ENCODE data around the gene PYY.
A peak's percentile ranks its signal among the peaks of the same experiment; 100 is the strongest.

The PYY gene

DNA sequence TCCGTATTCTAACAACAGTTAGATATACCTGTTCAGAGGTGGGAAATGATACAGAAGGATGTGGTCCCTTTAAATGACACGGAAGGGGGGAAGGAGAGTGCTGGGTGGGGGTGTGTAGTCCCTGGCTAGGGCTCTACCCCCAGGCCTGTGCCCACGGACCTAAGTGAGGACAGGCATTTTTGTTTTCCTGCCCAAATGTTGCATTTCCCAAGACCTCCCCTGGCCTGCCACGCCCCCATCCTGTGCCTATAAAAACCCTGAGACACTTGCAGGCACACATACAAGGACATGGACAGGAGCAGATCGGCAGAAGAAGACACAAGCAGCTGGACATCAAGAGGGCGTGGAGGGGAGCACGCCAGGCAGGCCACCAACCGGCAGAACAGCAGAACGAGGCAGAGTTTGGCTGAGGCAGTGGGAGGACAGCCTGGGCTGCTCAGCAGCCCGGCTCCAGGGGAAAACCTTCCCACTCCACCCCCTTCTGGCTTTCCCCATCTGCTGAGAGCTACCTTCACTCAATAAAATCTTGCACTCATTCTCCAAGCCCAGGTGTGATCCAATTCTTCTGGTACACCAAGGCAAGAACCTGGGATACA lies 33.1 kb downstream of the PYY start:
- no peak for TF ChIP-seq POU2F2 (IDR thresholded peaks at IDR 0.05; ENCODE audit: low read depth, low read length)
- no peak for TF ChIP-seq POLR2A (IDR thresholded peaks at IDR 0.05; ENCODE audit: low read depth, low read length)
- TF ChIP-seq TAF1 (IDR thresholded peaks at IDR 0.05; ENCODE audit: low read depth, low read length), result no peak
- no peak for TF ChIP-seq PAX5 (IDR thresholded peaks at IDR 0.05; ENCODE audit: insufficient read depth, low read length, severe bottlenecking)
- TF ChIP-seq SPI1 (IDR thresholded peaks at IDR 0.05; ENCODE audit: low read depth, low read length), result no peak
- TF ChIP-seq POLR2AphosphoS5 (IDR thresholded peaks at IDR 0.05; ENCODE audit: low read depth, low read length), result no peak
- no peak for DNase-seq (ENCODE audit: insufficient read length, low spot score)
- FAIRE-seq, result no peak

DNA sequence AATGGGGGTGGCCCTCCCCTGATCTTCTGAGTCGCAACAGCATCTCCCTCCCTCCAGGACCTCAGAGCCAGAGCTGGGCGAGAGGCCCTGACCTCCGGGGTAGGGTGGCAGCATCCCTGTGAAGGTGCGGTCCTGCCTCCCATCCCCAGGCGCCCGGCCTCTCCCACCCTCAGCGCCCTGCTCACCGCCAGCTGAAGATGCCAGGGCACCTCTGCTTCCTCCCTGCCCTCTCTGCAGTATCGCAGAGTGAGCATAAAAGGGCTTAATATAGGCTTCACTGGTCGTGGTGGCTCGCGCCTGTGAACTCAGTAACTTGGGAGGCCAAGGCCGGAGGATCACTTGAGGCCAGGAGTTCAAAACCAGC lies 35.7 kb downstream of the PYY start:
- DNase-seq (ENCODE audit: insufficient read length, low spot score) (no peak), FAIRE-seq (no peak)
- TF ChIP-seq SPI1 (IDR thresholded peaks at IDR 0.05; ENCODE audit: low read depth, low read length) (no peak), POLR2A (IDR thresholded peaks at IDR 0.05; ENCODE audit: low read depth, low read length) (no peak), POU2F2 (IDR thresholded peaks at IDR 0.05; ENCODE audit: low read depth, low read length) (no peak), TAF1 (IDR thresholded peaks at IDR 0.05; ENCODE audit: low read depth, low read length) (no peak), PAX5 (IDR thresholded peaks at IDR 0.05; ENCODE audit: insufficient read depth, low read length, severe bottlenecking) (no peak), POLR2AphosphoS5 (IDR thresholded peaks at IDR 0.05; ENCODE audit: low read depth, low read length) (no peak)

DNA sequence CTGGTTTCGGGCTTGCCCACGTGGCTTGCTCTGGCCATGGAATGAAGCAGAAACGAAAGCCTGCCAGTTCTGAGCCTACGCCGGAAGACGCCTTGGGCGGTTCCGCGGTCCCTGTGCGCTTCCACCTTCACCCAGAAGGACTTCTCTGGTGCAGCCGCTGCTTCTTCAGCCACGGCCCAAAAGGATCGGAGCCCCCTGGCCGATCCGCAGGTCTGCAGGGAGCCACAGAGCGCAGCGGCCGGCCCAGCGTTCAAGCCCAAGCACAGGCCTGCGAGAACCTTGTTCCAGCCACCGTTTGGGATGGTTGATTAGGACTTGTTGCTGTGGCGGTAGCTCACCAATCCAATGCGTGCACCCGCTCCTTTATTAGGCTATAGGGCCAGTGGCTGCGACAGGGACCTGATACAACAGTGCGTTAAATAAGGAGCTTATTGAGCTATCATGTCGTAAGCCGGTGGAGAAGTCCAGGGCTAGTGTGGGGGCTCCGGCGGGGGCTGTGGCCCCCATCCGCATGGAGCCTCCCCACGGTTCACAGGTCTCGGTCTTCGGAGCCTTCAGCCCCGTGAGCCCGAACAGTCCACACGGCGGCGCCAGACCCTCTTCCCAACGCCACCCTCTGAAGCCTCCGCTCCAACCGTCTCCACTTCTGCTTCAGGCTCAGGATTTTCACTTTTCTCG lies 36.3 kb downstream of the PYY start:
- FAIRE-seq, result no peak
- DNase-seq (ENCODE audit: insufficient read length, low spot score), result no peak
- TF ChIP-seq PAX5 (IDR thresholded peaks at IDR 0.05; ENCODE audit: insufficient read depth, low read length, severe bottlenecking) (no peak), TAF1 (IDR thresholded peaks at IDR 0.05; ENCODE audit: low read depth, low read length) (no peak), POU2F2 (IDR thresholded peaks at IDR 0.05; ENCODE audit: low read depth, low read length) (no peak), POLR2AphosphoS5 (IDR thresholded peaks at IDR 0.05; ENCODE audit: low read depth, low read length) (no peak), SPI1 (IDR thresholded peaks at IDR 0.05; ENCODE audit: low read depth, low read length) (no peak), POLR2A (IDR thresholded peaks at IDR 0.05; ENCODE audit: low read depth, low read length) (no peak)

GRCh38 chr17:43917016-43917347 lies 36.8 kb downstream of the PYY start:
- TF ChIP-seq SPI1 (IDR thresholded peaks at IDR 0.05; ENCODE audit: low read depth, low read length) (no peak), POU2F2 (IDR thresholded peaks at IDR 0.05; ENCODE audit: low read depth, low read length) (peak; percentile 25; the same call in 1 of the 2 replicates), POLR2AphosphoS5 (IDR thresholded peaks at IDR 0.05; ENCODE audit: low read depth, low read length) (no peak), PAX5 (IDR thresholded peaks at IDR 0.05; ENCODE audit: insufficient read depth, low read length, severe bottlenecking) (no peak)
- no peak for DNase-seq (ENCODE audit: insufficient read length, low spot score)
- FAIRE-seq, result no peak

DNA sequence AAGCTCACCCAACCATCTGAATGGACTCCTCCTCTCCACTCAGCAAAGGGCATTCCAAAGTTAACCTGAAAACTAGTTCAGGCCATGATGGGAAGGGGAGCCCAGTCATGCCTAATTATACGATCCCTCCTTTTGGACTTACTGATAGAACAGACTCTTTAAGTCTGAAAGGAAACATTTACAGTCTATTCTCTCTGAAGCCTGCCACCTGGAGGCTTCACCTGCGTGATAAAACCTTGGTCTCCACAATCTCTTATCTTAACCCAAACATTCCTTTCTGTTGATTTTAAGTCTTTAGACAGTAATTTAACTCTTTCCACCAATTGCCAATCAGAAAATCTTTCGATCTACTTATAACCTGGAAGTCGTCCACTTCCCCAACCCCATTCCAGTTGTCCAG lies 37.4 kb downstream of the PYY start:
- no peak for DNase-seq (ENCODE audit: insufficient read length, low spot score)
- TF ChIP-seq POU2F2 (IDR thresholded peaks at IDR 0.05; ENCODE audit: low read depth, low read length) (no peak), TAF1 (IDR thresholded peaks at IDR 0.05; ENCODE audit: low read depth, low read length) (no peak), POLR2AphosphoS5 (IDR thresholded peaks at IDR 0.05; ENCODE audit: low read depth, low read length) (no peak), SPI1 (IDR thresholded peaks at IDR 0.05; ENCODE audit: low read depth, low read length) (no peak), POLR2A (IDR thresholded peaks at IDR 0.05; ENCODE audit: low read depth, low read length) (no peak), PAX5 (IDR thresholded peaks at IDR 0.05; ENCODE audit: insufficient read depth, low read length, severe bottlenecking) (no peak)
- FAIRE-seq, result no peak

- FAIRE-seq (no peak), DNase-seq (ENCODE audit: insufficient read length, low spot score) (no peak)
- TF ChIP-seq POLR2A (IDR thresholded peaks at IDR 0.05; ENCODE audit: low read depth, low read length) (no peak), TAF1 (IDR thresholded peaks at IDR 0.05; ENCODE audit: low read depth, low read length) (no peak), POLR2AphosphoS5 (IDR thresholded peaks at IDR 0.05; ENCODE audit: low read depth, low read length) (no peak), POU2F2 (IDR thresholded peaks at IDR 0.05; ENCODE audit: low read depth, low read length) (no peak), PAX5 (IDR thresholded peaks at IDR 0.05; ENCODE audit: insufficient read depth, low read length, severe bottlenecking) (no peak), SPI1 (IDR thresholded peaks at IDR 0.05; ENCODE audit: low read depth, low read length) (no peak)
These were observed 38.2 kb downstream of the PYY start for GRCh38 chr17:43915559-43915958.

- DNase-seq (ENCODE audit: insufficient read length, low spot score), result no peak
- no peak for FAIRE-seq
- TF ChIP-seq SPI1 (IDR thresholded peaks at IDR 0.05; ENCODE audit: low read depth, low read length), result no peak
- TF ChIP-seq POLR2A (IDR thresholded peaks at IDR 0.05; ENCODE audit: low read depth, low read length), result no peak
- no peak for TF ChIP-seq PAX5 (IDR thresholded peaks at IDR 0.05; ENCODE audit: insufficient read depth, low read length, severe bottlenecking)
- no peak for TF ChIP-seq POLR2AphosphoS5 (IDR thresholded peaks at IDR 0.05; ENCODE audit: low read depth, low read length)
- TF ChIP-seq TAF1 (IDR thresholded peaks at IDR 0.05; ENCODE audit: low read depth, low read length), result no peak
- no peak for TF ChIP-seq POU2F2 (IDR thresholded peaks at IDR 0.05; ENCODE audit: low read depth, low read length)
These were observed 39.3 kb downstream of the PYY start for GRCh38 chr17:43914451-43914850.

DNA sequence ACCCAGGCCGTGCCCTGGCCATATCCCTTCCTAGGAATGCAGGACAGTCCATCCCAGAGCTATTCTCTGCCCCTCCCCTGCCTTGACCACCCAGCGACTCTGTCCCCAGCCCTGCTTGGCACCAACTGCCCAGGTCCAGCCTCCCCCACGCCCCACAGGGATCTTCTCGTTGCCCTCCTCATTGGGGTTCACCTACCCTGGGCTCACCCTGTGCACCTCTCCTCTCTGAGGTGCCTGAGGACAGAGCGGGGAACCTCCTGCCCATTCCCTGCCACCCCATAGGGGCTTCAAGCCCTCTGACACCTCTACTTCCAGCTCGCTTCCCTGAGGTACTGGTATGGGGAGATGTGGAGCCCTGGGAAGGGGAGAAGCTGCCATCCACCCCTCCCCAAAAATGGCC lies 40.2 kb downstream of the PYY start:
- TF ChIP-seq POLR2A (IDR thresholded peaks at IDR 0.05; ENCODE audit: low read depth, low read length), result no peak
- FAIRE-seq, result no peak
- DNase-seq (ENCODE audit: insufficient read length, low spot score), result no peak

GRCh38 chr17:43912635-43913304 lies 41.0 kb downstream of the PYY start:
- TF ChIP-seq PAX5 (IDR thresholded peaks at IDR 0.05; ENCODE audit: insufficient read depth, low read length, severe bottlenecking) (no peak), POU2F2 (IDR thresholded peaks at IDR 0.05; ENCODE audit: low read depth, low read length) (no peak), SPI1 (IDR thresholded peaks at IDR 0.05; ENCODE audit: low read depth, low read length) (no peak), POLR2AphosphoS5 (IDR thresholded peaks at IDR 0.05; ENCODE audit: low read depth, low read length) (no peak), TAF1 (IDR thresholded peaks at IDR 0.05; ENCODE audit: low read depth, low read length) (no peak), POLR2A (IDR thresholded peaks at IDR 0.05; ENCODE audit: low read depth, low read length) (no peak)
- FAIRE-seq (no peak), DNase-seq (ENCODE audit: insufficient read length, low spot score) (no peak)

Data from GM12891 (cell line).